Measurements from ENCODE around the gene SLC6A3. TPM values are rescaled to one million over a fixed set of nuclear protein-coding genes. Genes with fewer than 3 reads are reported as not detected.

Gene SLC6A3
- total and polyA plus RNA-seq, 9 of the 15 experiments (the other 6 are each of a cell fraction or from before 2014, with no cell fraction given) = not detected

- H3K27ac ChIP-seq (ENCODE audit: extremely low read depth, low read depth, low read length) = no peak overlapping the region
- H3K9me1 ChIP-seq (ENCODE audit: control insufficient read depth, insufficient read depth, low read length) = no peaks in the 10 kb centered on the region
- FAIRE-seq (no peak), DNase-seq (ENCODE audit: extremely low read depth in 1 of 4, low spot score in 3 of 4) (no peak), ATAC-seq (no peak)
- no peak overlapping the region for H3K4me3 ChIP-seq
- POLR2A ChIA-PET = no interaction called here
- H3K9ac ChIP-seq (ENCODE audit: insufficient read depth in 1 of 2, low read depth in 2 of 2, low read length in 2 of 2) = no peak overlapping the region
- no peaks in the 10 kb centered on the region; a peak in 1 of 5 replicates for H3K4me1 ChIP-seq (replicated peaks in 1 of 2; ENCODE audit: control insufficient read depth in 2 of 2, insufficient read depth in 2 of 2, low read length in 2 of 2)
- H3K79me2 ChIP-seq (ENCODE audit: control insufficient read depth, insufficient read depth, low read length) = no peaks in the 10 kb centered on the region
- H2AFZ ChIP-seq (ENCODE audit: low read depth, low read length) = no peak overlapping the region
- 0% methylated on average over 2 of the region's 2 CpGs for WGBS (ENCODE audit: insufficient coverage, low coverage, missing lambda C conversion rate)
- H3K4me2 ChIP-seq (ENCODE audit: insufficient read depth, low read length) = no peak overlapping the region
- no peaks in the 10 kb centered on the region for H3K9me3 ChIP-seq (replicated peaks; ENCODE audit: control insufficient read depth, insufficient read depth, low read depth, low read length)
- TF ChIP-seq ATF3 (IDR thresholded peaks at IDR 0.05) = peak; percentile 39; the same call in 1 of the 2 replicates
- TF ChIP-seq ATF3 (CRISPR knock-in tag; conservative IDR thresholded peaks at IDR 0.05) = no peak
- TF ChIP-seq ZNF75A (CRISPR knock-in tag; IDR thresholded peaks at IDR 0.05) = no peak
- in situ Hi-C loops (cut with MboI) (no loop called here), intact Hi-C loops (cut with micrococcal nuclease) (no loop called here)
- H4K20me1 ChIP-seq (replicated peaks; ENCODE audit: control insufficient read depth, insufficient read depth, low read length) = no peaks in the 10 kb centered on the region; the same call in 1 of the 2 replicates
- no TSS peak for BruUV-seq (replicated peaks)
- H3K36me3 ChIP-seq (ENCODE audit: control insufficient read depth, insufficient read depth, low read length) = no peaks in the 10 kb centered on the region
- peaks cover 41 to 71% of the 10 kb centered on the region in 2 experiments for H3K27me3 ChIP-seq (ENCODE audit: control insufficient read depth in 2 of 2, insufficient read depth in 2 of 2, low read length in 2 of 2)
- CTCF ChIA-PET (ENCODE audit: low intra/inter-chr PET ratio) = no interaction called here
Measured at GRCh38 chr5:1435369-1435768, 9.9 kb downstream of the SLC6A3 start.

DNA sequence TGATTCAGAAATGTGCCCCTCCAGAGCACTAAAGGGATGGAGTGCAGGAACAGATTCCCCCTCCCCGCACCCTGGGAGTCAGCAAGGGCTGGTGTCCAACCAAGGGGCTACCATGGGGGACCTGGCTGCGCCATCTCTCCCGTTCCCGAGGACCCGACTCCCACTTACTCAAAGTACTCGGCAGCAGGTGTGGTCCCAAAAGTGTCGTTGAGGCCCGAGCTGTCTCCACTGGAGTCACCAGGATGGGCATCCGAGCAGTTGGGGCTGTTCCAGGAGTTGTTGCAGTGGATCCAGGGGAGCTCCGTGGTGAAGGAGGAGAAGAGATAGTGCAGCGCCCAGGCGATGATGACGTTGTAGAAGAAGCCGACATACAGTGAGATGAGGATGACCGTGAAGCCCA is 12.9 kb downstream of the SLC6A3 start:
- H3K27ac ChIP-seq (ENCODE audit: extremely low read depth, low read depth, low read length) = no peak overlapping the region
- no peaks in the 10 kb centered on the region for H3K79me2 ChIP-seq (ENCODE audit: control insufficient read depth, insufficient read depth, low read length)
- no peaks in the 10 kb centered on the region; the same call in 1 of the 2 replicates for H4K20me1 ChIP-seq (replicated peaks; ENCODE audit: control insufficient read depth, insufficient read depth, low read length)
- ATAC-seq (no peak), FAIRE-seq (no peak), DNase-seq (ENCODE audit: extremely low read depth in 1 of 4, low spot score in 3 of 4) (no peak)
- no peak overlapping the region for H3K4me3 ChIP-seq
- H3K9me1 ChIP-seq (ENCODE audit: control insufficient read depth, insufficient read depth, low read length) = no peaks in the 10 kb centered on the region
- peaks cover 28 to 66% of the 10 kb centered on the region in 2 experiments; a peak in 4 of 5 replicates for H3K27me3 ChIP-seq (ENCODE audit: control insufficient read depth in 2 of 2, insufficient read depth in 2 of 2, low read length in 2 of 2)
- H2AFZ ChIP-seq (ENCODE audit: low read depth, low read length) = no peak overlapping the region
- no peak overlapping the region for H3K9ac ChIP-seq (ENCODE audit: insufficient read depth in 1 of 2, low read depth in 2 of 2, low read length in 2 of 2)
- H3K36me3 ChIP-seq (ENCODE audit: control insufficient read depth, insufficient read depth, low read length) = no peaks in the 10 kb centered on the region
- ChIA-PET POLR2A (no interaction called here), CTCF (ENCODE audit: low intra/inter-chr PET ratio) (no interaction called here)
- 2% methylated on average over 15 of the region's 15 CpGs for WGBS (ENCODE audit: insufficient coverage, low coverage, missing lambda C conversion rate)
- H3K9me3 ChIP-seq (replicated peaks; ENCODE audit: control insufficient read depth, insufficient read depth, low read depth, low read length) = 0 out of 2 replicates have a peak, but pooled peaks cover 2% of the 10 kb centered on the region
- BruUV-seq (replicated peaks) = no TSS peak
- H3K4me2 ChIP-seq (ENCODE audit: insufficient read depth, low read length) = no peak overlapping the region
- no peaks in the 10 kb centered on the region for H3K4me1 ChIP-seq (replicated peaks in 1 of 2; ENCODE audit: control insufficient read depth in 2 of 2, insufficient read depth in 2 of 2, low read length in 2 of 2)
- intact Hi-C loops (cut with micrococcal nuclease) (no loop called here), in situ Hi-C loops (cut with MboI) (no loop called here)
- TF ChIP-seq TEAD2 (tag; IDR thresholded peaks at IDR 0.05) = no peak
- TF ChIP-seq SAFB2 (IDR thresholded peaks at IDR 0.05; ENCODE audit: borderline replicate concordance, low read depth, low read length, severe bottlenecking) = no peak
- no peak for TF ChIP-seq ZNF592 (IDR thresholded peaks at IDR 0.05)
- no peak for TF ChIP-seq MTF1 (CRISPR knock-in tag; IDR thresholded peaks at IDR 0.05; ENCODE audit: borderline replicate concordance)
- TF ChIP-seq TBL1XR1 (IDR thresholded peaks at IDR 0.05; ENCODE audit: low read length in 2 of 2) = no peak
- TF ChIP-seq TEAD1 (CRISPR knock-in tag; IDR thresholded peaks at IDR 0.05) = no peak
- no peak for TF ChIP-seq ZNF174 (CRISPR knock-in tag; IDR thresholded peaks at IDR 0.05)
